Left ventricle myocardium superior (tissue), 1 donor: ENCODE results near the gene SPINT4. TPM values are rescaled to one million over a fixed set of nuclear protein-coding genes. Genes with fewer than 3 reads are reported as not detected.
"Not testable (repeated sequence)": the region's sequence is repeated elsewhere in the genome, so short reads cannot be mapped to it uniquely, and the experiment has no call there.

Experiments used
- ATAC-seq: fragments of 200-7000 bp; cut with Tn5 transposase; one replicate; pipeline ENCODE4 v1.9.1; 2020; ENCODE audit warnings: mild to moderate bottlenecking, moderate library complexity
- DNase-seq: peaks from one replicate; pipeline ENCODE4 v3.0.0-alpha.2; 2020
- intact Hi-C: fragments of 100-400 bp; cut with micrococcal nuclease; formaldehyde crosslinking; loops from one replicate; pipeline ENCODE4 v1.11.0; 2022
- long read RNA-seq: library from polyadenylated mRNA; unstranded; transcript quantifications from one replicate; pipeline ENCODE4 v2.0.0, GENCODE V29; 2021
- total RNA-seq: library from RNA; stranded (reverse); fragmentation: NEBNext Ultra II Directional; extraction: Animal tissue kit (Norgen Biotek cat#: 25700); gene quantifications from one replicate; pipeline ENCODE4 v1.2.1, GENCODE V29; 2021
- donor health status: DM: no; HTN: yes; CAD: no; lungs with severe emphysema.

The SPINT4 gene
- total RNA-seq: not detected
- long read RNA-seq: 0 reads

- no peak for ATAC-seq
- intact Hi-C loops: no loop called here
- no peak for DNase-seq
Measured at GRCh38 chr20:45722047-45722446, at the start of gene SPINT4. Gene SPINT4 (plus strand): TSS chr20:45722347. CDS start chr20:45722368, 21 bp downstream.

- no peak for ATAC-seq
- no peak for DNase-seq
- intact Hi-C loops: no loop called here
Measured at GRCh38 chr20:45672765-45673164, 49.4 kb upstream of the SPINT4 start.

GRCh38 chr20:45679650-45680049 lies 42.5 kb upstream of the SPINT4 start:
- intact Hi-C loops: no loop called here
- no peak for ATAC-seq
- no peak for DNase-seq

GRCh38 chr20:45685896-45686295 lies 36.3 kb upstream of the SPINT4 start:
- DNase-seq: no peak
- ATAC-seq: no peak
- intact Hi-C loops: no loop called here

GRCh38 chr20:45693346-45693745 lies 28.8 kb upstream of the SPINT4 start:
- DNase-seq, intact Hi-C loops, ATAC-seq: not testable (repeated sequence)

GRCh38 chr20:45695496-45695895 lies 26.7 kb upstream of the SPINT4 start:
- no peak for ATAC-seq
- intact Hi-C loops: no loop called here
- no peak for DNase-seq

- intact Hi-C loops: no loop called here
- no peak for DNase-seq
- ATAC-seq: no peak
Measured at GRCh38 chr20:45701104-45701503, 21.0 kb upstream of the SPINT4 start.

GRCh38 chr20:45701873-45702272 lies 20.3 kb upstream of the SPINT4 start, which contains the start of gene WFDC13:
Gene WFDC13 (plus strand): TSS chr20:45702038. CDS start chr20:45702124, 86 bp downstream.
- DNase-seq (no peak), ATAC-seq (no peak)
- intact Hi-C loops: no loop called here

GRCh38 chr20:45704969-45705637 lies 17.0 kb upstream of the SPINT4 start, which contains the start of gene WFDC10B:
Gene WFDC10B (minus strand): TSS chr20:45705019. CDS start chr20:45685992, 19,027 bp downstream.
- intact Hi-C loops: no loop called here
- ATAC-seq: no peak
- DNase-seq: no peak

- intact Hi-C loops, DNase-seq, ATAC-seq: not testable (repeated sequence)
Measured at GRCh38 chr20:45716141-45716688, 5.9 kb upstream of the SPINT4 start.

- ATAC-seq: no peak
- intact Hi-C loops: no loop called here
- DNase-seq: no peak
Measured at GRCh38 chr20:45725134-45725533, 3.0 kb downstream of the SPINT4 start.

GRCh38 chr20:45727044-45727443 lies 4.9 kb downstream of the SPINT4 start:
- no peak for ATAC-seq
- DNase-seq: no peak
- intact Hi-C loops: no loop called here

GRCh38 chr20:45732199-45732598 lies 10.1 kb downstream of the SPINT4 start:
- ATAC-seq (no peak), DNase-seq (no peak)
- intact Hi-C loops: no loop called here

- intact Hi-C loops: no loop called here
- ATAC-seq (no peak), DNase-seq (no peak)
Measured at GRCh38 chr20:45735552-45735951, 13.4 kb downstream of the SPINT4 start.

- DNase-seq: no peak
- intact Hi-C loops: no loop called here
- no peak for ATAC-seq
Measured at GRCh38 chr20:45735988-45736387, 13.8 kb downstream of the SPINT4 start.

GRCh38 chr20:45742596-45742995 lies 20.4 kb downstream of the SPINT4 start:
- ATAC-seq (no peak), DNase-seq (no peak)
- intact Hi-C loops: no loop called here

GRCh38 chr20:45745015-45745414 lies 22.9 kb downstream of the SPINT4 start:
- ATAC-seq (no peak), DNase-seq (no peak)
- intact Hi-C loops: no loop called here

- intact Hi-C loops: no loop called here
- ATAC-seq (no peak), DNase-seq (no peak)
Measured at GRCh38 chr20:45751721-45752120, 29.6 kb downstream of the SPINT4 start.

GRCh38 chr20:45752746-45753145 lies 30.6 kb downstream of the SPINT4 start:
- DNase-seq (no peak), ATAC-seq (no peak)
- intact Hi-C loops: no loop called here

- intact Hi-C loops: no loop called here
- DNase-seq (no peak), ATAC-seq (no peak)
Measured at GRCh38 chr20:45758096-45758495, 35.9 kb downstream of the SPINT4 start.

- DNase-seq, intact Hi-C loops, ATAC-seq: not testable (repeated sequence)
Measured at GRCh38 chr20:45759921-45760320, 37.8 kb downstream of the SPINT4 start.
